Activated T-cell treated with anti-CD3 and anti-CD28 coated beads, Interleukin-2, amount 50 U/mL, for 24 hours (primary cell): ENCODE data around the gene TFDP1.
"Not testable (repeated sequence)": the region's sequence is repeated elsewhere in the genome, so short reads cannot be mapped to it uniquely, and the experiment has no call there.

Experiments
- DNase-seq: peaks from one replicate; pipeline ENCODE4 v3.0.0-alpha.2; 2020
- H3K27ac Mint-ChIP-seq: 2 replicates; pipeline ENCODE4 v1.8.0; 2020; ENCODE audit warnings: mild to moderate bottlenecking, mixed read lengths
- H3K27me3 Mint-ChIP-seq: 2 replicates; pipeline ENCODE4 v1.8.0; 2020; ENCODE audit warnings: mixed read lengths
- H3K36me3 Mint-ChIP-seq: 2 replicates; pipeline ENCODE4 v1.8.0; 2020; ENCODE audit warnings: low read depth, mixed read lengths
- H3K4me1 Mint-ChIP-seq: 2 replicates; pipeline ENCODE4 v1.8.0; 2020; ENCODE audit warnings: low read depth, mixed read lengths
- H3K4me3 Mint-ChIP-seq: 2 replicates; pipeline ENCODE4 v1.8.0; 2020; ENCODE audit warnings: mild to moderate bottlenecking, moderate library complexity, mixed read lengths
- H3K9me3 Mint-ChIP-seq: 2 replicates; pipeline ENCODE4 v1.8.0; 2020; ENCODE audit warnings: mixed read lengths

TFDP1 gene

GRCh38 chr13:113621986-113622550 is 37.5 kb downstream of the TFDP1 start:
- not testable (repeated sequence) for H3K27me3 Mint-ChIP-seq, H3K4me1 Mint-ChIP-seq, H3K9me3 Mint-ChIP-seq, H3K27ac Mint-ChIP-seq, DNase-seq, H3K4me3 Mint-ChIP-seq
- H3K36me3 Mint-ChIP-seq: peaks cover 76% of the 10 kb centered on the region

- no peak for DNase-seq
- Mint-ChIP-seq H3K4me3 (no peak overlapping the region), H3K27me3 (no peaks in the 10 kb centered on the region), H3K36me3 (peaks cover 81% of the 10 kb centered on the region), H3K9me3 (no peaks in the 10 kb centered on the region), H3K27ac (no peak overlapping the region), H3K4me1 (peaks cover 1% of the 10 kb centered on the region)
Measured at GRCh38 chr13:113622791-113623490, 38.4 kb downstream of the TFDP1 start.

GRCh38 chr13:113623491-113624234 is 39.1 kb downstream of the TFDP1 start:
- no peak for DNase-seq
- Mint-ChIP-seq H3K4me3 (no peak overlapping the region), H3K27me3 (no peaks in the 10 kb centered on the region), H3K9me3 (no peaks in the 10 kb centered on the region), H3K36me3 (peaks cover 81% of the 10 kb centered on the region), H3K4me1 (no peaks in the 10 kb centered on the region), H3K27ac (no peak overlapping the region)

GRCh38 chr13:113624235-113624587 is 39.7 kb downstream of the TFDP1 start:
- H3K4me1 Mint-ChIP-seq: no peaks in the 10 kb centered on the region
- H3K4me3 Mint-ChIP-seq: no peak overlapping the region
- peaks cover 81% of the 10 kb centered on the region for H3K36me3 Mint-ChIP-seq
- DNase-seq: no peak
- no peaks in the 10 kb centered on the region for H3K9me3 Mint-ChIP-seq
- peak overlapping the region; percentile 4 for H3K27ac Mint-ChIP-seq
- H3K27me3 Mint-ChIP-seq: no peaks in the 10 kb centered on the region

- Mint-ChIP-seq H3K36me3 (peaks cover 87% of the 10 kb centered on the region), H3K27ac (peak overlapping the region; percentile 4)
- not testable (repeated sequence) for H3K27me3 Mint-ChIP-seq, DNase-seq, H3K4me3 Mint-ChIP-seq, H3K4me1 Mint-ChIP-seq, H3K9me3 Mint-ChIP-seq
Measured at GRCh38 chr13:113624640-113625304, 40.2 kb downstream of the TFDP1 start.

GRCh38 chr13:113625965-113626721 is 41.6 kb downstream of the TFDP1 start:
- DNase-seq: no peak
- no peaks in the 10 kb centered on the region for H3K9me3 Mint-ChIP-seq
- peaks cover 90% of the 10 kb centered on the region for H3K36me3 Mint-ChIP-seq
- H3K4me1 Mint-ChIP-seq: peaks cover 3% of the 10 kb centered on the region
- H3K4me3 Mint-ChIP-seq: no peak overlapping the region
- H3K27me3 Mint-ChIP-seq: no peaks in the 10 kb centered on the region
- H3K27ac Mint-ChIP-seq: no peak overlapping the region

- no peak for DNase-seq
- H3K9me3 Mint-ChIP-seq: no peaks in the 10 kb centered on the region
- peaks cover 91% of the 10 kb centered on the region for H3K36me3 Mint-ChIP-seq
- peaks cover 10% of the 10 kb centered on the region for H3K4me1 Mint-ChIP-seq
- no peaks in the 10 kb centered on the region for H3K27me3 Mint-ChIP-seq
- H3K27ac Mint-ChIP-seq: no peak overlapping the region
- H3K4me3 Mint-ChIP-seq: no peak overlapping the region
Measured at GRCh38 chr13:113627136-113627535, 42.6 kb downstream of the TFDP1 start.

- Mint-ChIP-seq H3K4me1 (peaks cover 19% of the 10 kb centered on the region), H3K27ac (no peak overlapping the region), H3K9me3 (no peaks in the 10 kb centered on the region), H3K36me3 (peaks cover 91% of the 10 kb centered on the region), H3K4me3 (no peak overlapping the region), H3K27me3 (no peaks in the 10 kb centered on the region)
- no peak for DNase-seq
Measured at GRCh38 chr13:113628291-113629270, 44.0 kb downstream of the TFDP1 start.

GRCh38 chr13:113629866-113630265 is 45.3 kb downstream of the TFDP1 start:
- H3K9me3 Mint-ChIP-seq: no peaks in the 10 kb centered on the region
- no peaks in the 10 kb centered on the region for H3K27me3 Mint-ChIP-seq
- H3K36me3 Mint-ChIP-seq: peaks cover 92% of the 10 kb centered on the region
- H3K27ac Mint-ChIP-seq: no peak overlapping the region
- H3K4me1 Mint-ChIP-seq: peaks cover 32% of the 10 kb centered on the region
- no peak overlapping the region for H3K4me3 Mint-ChIP-seq
- no peak for DNase-seq

GRCh38 chr13:113630296-113630695 is 45.7 kb downstream of the TFDP1 start:
- DNase-seq: no peak
- Mint-ChIP-seq H3K9me3 (no peaks in the 10 kb centered on the region), H3K27ac (no peak overlapping the region), H3K36me3 (peaks cover 93% of the 10 kb centered on the region), H3K4me3 (no peak overlapping the region), H3K4me1 (peaks cover 32% of the 10 kb centered on the region), H3K27me3 (no peaks in the 10 kb centered on the region)

GRCh38 chr13:113630804-113631203 is 46.3 kb downstream of the TFDP1 start:
- no peak for DNase-seq
- no peaks in the 10 kb centered on the region for H3K27me3 Mint-ChIP-seq
- H3K9me3 Mint-ChIP-seq: no peaks in the 10 kb centered on the region
- no peak overlapping the region for H3K27ac Mint-ChIP-seq
- H3K36me3 Mint-ChIP-seq: peaks cover 98% of the 10 kb centered on the region
- H3K4me1 Mint-ChIP-seq: peaks cover 32% of the 10 kb centered on the region
- H3K4me3 Mint-ChIP-seq: no peak overlapping the region

- DNase-seq: no peak
- H3K9me3 Mint-ChIP-seq: no peaks in the 10 kb centered on the region
- H3K4me1 Mint-ChIP-seq: peaks cover 32% of the 10 kb centered on the region
- peaks cover 98% of the 10 kb centered on the region for H3K36me3 Mint-ChIP-seq
- no peaks in the 10 kb centered on the region for H3K27me3 Mint-ChIP-seq
- no peak overlapping the region for H3K27ac Mint-ChIP-seq
- no peak overlapping the region for H3K4me3 Mint-ChIP-seq
Measured at GRCh38 chr13:113631341-113632095, 47.0 kb downstream of the TFDP1 start.
